PC-9 (cell line): Measurements from ENCODE around the gene EHMT1.

ENCODE experiments used
- CTCF ChIP-seq: fragments of 200-600 bp; sonication (generic); conservative IDR thresholded peaks from 2 replicates; pipeline ENCODE4 v1.6.1; 2017; ENCODE audit warnings: mixed run types, antibody characterized with exemption, mild to moderate bottlenecking, moderate library complexity
- EZH2 ChIP-seq: fragments of 200-600 bp; sonication (generic); IDR thresholded peaks from 2 replicates; pipeline ENCODE4 v1.8.0; 2017; ENCODE audit warnings: antibody characterized with exemption, low read depth

GRCh38 chr9:137570566-137570965 lies 48.2 kb upstream of the EHMT1 start:
- TF ChIP-seq CTCF, result no peak
- no peak for TF ChIP-seq EZH2
